Progenitor cell of endocrine pancreas (in vitro differentiated cells): ENCODE results near the gene LRRC58. TPM values are rescaled to one million over a fixed set of nuclear protein-coding genes. Genes with fewer than 3 reads are reported as not detected.

ENCODE experiments used
- DNase-seq: peaks from one replicate; pipeline ENCODE4 v3.0.0; 2021; ENCODE audit warnings: low spot score; ENCODE audit not compliant: unreplicated experiment
- H3K27ac Mint-ChIP-seq: 2 replicates; pipeline ENCODE4 v1.8.0; 2021; ENCODE audit warnings: mild to moderate bottlenecking, moderate library complexity, mixed read lengths
- H3K27me3 Mint-ChIP-seq: 2 replicates; pipeline ENCODE4 v1.8.0; 2021; ENCODE audit warnings: mixed read lengths
- H3K36me3 Mint-ChIP-seq: 2 replicates; pipeline ENCODE4 v1.8.0; 2022; ENCODE audit warnings: mixed read lengths; ENCODE audit not compliant: insufficient read depth
- H3K4me1 Mint-ChIP-seq: 2 replicates; pipeline ENCODE4 v1.8.0; 2021; ENCODE audit warnings: low read depth, mixed read lengths
- H3K4me3 Mint-ChIP-seq: 2 replicates; pipeline ENCODE4 v1.8.0; 2021; ENCODE audit warnings: low read depth, mild to moderate bottlenecking, moderate library complexity, mixed read lengths
- H3K9me3 Mint-ChIP-seq: 2 replicates; pipeline ENCODE4 v1.8.0; 2021; ENCODE audit warnings: low read depth, mixed read lengths
- CTCF ChIP-seq: fragments of 200-600 bp; sonication (generic); IDR thresholded peaks from one replicate; pipeline ENCODE4 v1.5.0; 2021; ENCODE audit warnings: antibody characterized with exemption, mild to moderate bottlenecking; ENCODE audit not compliant: unreplicated experiment
- long read RNA-seq: library from polyadenylated mRNA; unstranded; transcript quantifications from one replicate; pipeline ENCODE4 v2.0.0, GENCODE V29; 2020
- total RNA-seq: library from RNA; stranded (reverse); gene quantifications from 2 replicates; pipeline ENCODE4 v1.2.1, GENCODE V29; 2021

The LRRC58 gene
- 14.0 and 15.5 TPM in 2 replicates for total RNA-seq
- long read RNA-seq, full-length matches to known transcripts, result 4 of 12 reads
- long read RNA-seq, partial matches to known transcripts, result 2 of 12 reads
- long read RNA-seq, other reads (novel, unspliced or antisense), result 6 of 12 reads

GRCh38 chr3:120348991-120349854, at the start of gene LRRC58:
Gene LRRC58 (minus strand): TSS chr3:120349354. CDS start chr3:120349243, 111 bp downstream.
- DNase-seq, result peak; percentile 72
- peak within 1 kb of the TSS; percentile 83 for H3K4me3 Mint-ChIP-seq
- peaks cover 3% of the 10 kb centered on the region for H3K36me3 Mint-ChIP-seq
- peak within 1 kb of the TSS; percentile 96 for H3K27ac Mint-ChIP-seq
- TF ChIP-seq CTCF, result peak; percentile 44
- peaks cover 15% of the 10 kb centered on the region for H3K4me1 Mint-ChIP-seq
- no peaks in the 10 kb centered on the region for H3K9me3 Mint-ChIP-seq
- no peaks in the 10 kb centered on the region for H3K27me3 Mint-ChIP-seq

GRCh38 chr3:120396469-120396868, 47.3 kb upstream of the LRRC58 start:
- no peak for TF ChIP-seq CTCF
- H3K27ac Mint-ChIP-seq, result no peak overlapping the region
- no peaks in the 10 kb centered on the region for H3K27me3 Mint-ChIP-seq
- no peak for DNase-seq
- no peak overlapping the region for H3K4me3 Mint-ChIP-seq
- H3K9me3 Mint-ChIP-seq, result no peaks in the 10 kb centered on the region
- H3K36me3 Mint-ChIP-seq, result peaks cover 35% of the 10 kb centered on the region
- H3K4me1 Mint-ChIP-seq, result peaks cover 3% of the 10 kb centered on the region

- Mint-ChIP-seq H3K4me3 (no peak overlapping the region), H3K4me1 (peaks cover 6% of the 10 kb centered on the region), H3K27me3 (no peaks in the 10 kb centered on the region), H3K27ac (peak overlapping the region; percentile 19), H3K9me3 (no peaks in the 10 kb centered on the region), H3K36me3 (peaks cover 25% of the 10 kb centered on the region)
- TF ChIP-seq CTCF, result no peak
- DNase-seq, result no peak
These were observed 45.2 kb upstream of the LRRC58 start for GRCh38 chr3:120394347-120394746.

GRCh38 chr3:120393761-120394160, 44.6 kb upstream of the LRRC58 start:
- DNase-seq, result no peak
- Mint-ChIP-seq H3K4me1 (peaks cover 6% of the 10 kb centered on the region), H3K9me3 (no peaks in the 10 kb centered on the region), H3K27ac (no peak overlapping the region), H3K36me3 (peaks cover 25% of the 10 kb centered on the region), H3K27me3 (no peaks in the 10 kb centered on the region), H3K4me3 (no peak overlapping the region)
- TF ChIP-seq CTCF, result no peak

- H3K4me3 Mint-ChIP-seq, result no peak overlapping the region
- no peak for TF ChIP-seq CTCF
- H3K9me3 Mint-ChIP-seq, result no peaks in the 10 kb centered on the region
- no peaks in the 10 kb centered on the region for H3K27me3 Mint-ChIP-seq
- peaks cover 19% of the 10 kb centered on the region for H3K36me3 Mint-ChIP-seq
- no peak for DNase-seq
- H3K4me1 Mint-ChIP-seq, result peaks cover 6% of the 10 kb centered on the region
- no peak overlapping the region for H3K27ac Mint-ChIP-seq
These were observed 44.1 kb upstream of the LRRC58 start for GRCh38 chr3:120393243-120393642.
